Trophoblast cell (in vitro differentiated cells and primary cell): Measurements from ENCODE around the gene OR4B1.

Experiments used
- DNase-seq, 2 donors: peaks; one replicate each; pipeline ENCODE4 v3.0.0-alpha.2; 2016
- H2AFZ ChIP-seq: 2 replicates; pipeline ENCODE4 v1.6.1; 2013; ENCODE audit warnings: low read length, moderate library complexity, mild to moderate bottlenecking; ENCODE audit not compliant: insufficient read depth, poor library complexity
- H2AK5ac ChIP-seq: 2 replicates; pipeline ENCODE4 v1.6.1; 2013; ENCODE audit warnings: mild to moderate bottlenecking, low read length
- H2BK120ac ChIP-seq: 2 replicates; pipeline ENCODE4 v1.6.1; 2013; ENCODE audit warnings: low read length, mild to moderate bottlenecking, moderate library complexity; ENCODE audit not compliant: insufficient read depth, poor library complexity
- H2BK12ac ChIP-seq: 2 replicates; pipeline ENCODE4 v1.6.1; 2013; ENCODE audit warnings: mild to moderate bottlenecking, low read length, moderate library complexity
- H2BK5ac ChIP-seq: 2 replicates; pipeline ENCODE4 v1.6.1; 2013; ENCODE audit warnings: low read length, low read depth, moderate library complexity, mild to moderate bottlenecking; ENCODE audit not compliant: poor library complexity
- H3K14ac ChIP-seq: 2 replicates; pipeline ENCODE4 v1.6.1; 2013; ENCODE audit warnings: mild to moderate bottlenecking, low read length
- H3K18ac ChIP-seq: 2 replicates; pipeline ENCODE4 v1.6.1; 2013; ENCODE audit warnings: mild to moderate bottlenecking, low read length
- H3K23ac ChIP-seq: 2 replicates; pipeline ENCODE4 v1.6.1; 2013; ENCODE audit warnings: low read length
- H3K27ac ChIP-seq: 2 replicates; pipeline ENCODE4 v1.5.1; 2013; ENCODE audit warnings: low read depth, mild to moderate bottlenecking, inconsistent platforms, low read length, moderate library complexity
- H3K27me3 ChIP-seq: 2 replicates; pipeline ENCODE4 v1.6.1; 2013; ENCODE audit warnings: inconsistent platforms, mild to moderate bottlenecking, low read length, moderate library complexity; ENCODE audit not compliant: insufficient read depth
- H3K36me3 ChIP-seq, 2 experiments: 1 replicate in 1 of 2; 2 replicates in 1 of 2; pipeline ENCODE4 v1.6.1; 2013; ENCODE audit warnings: low read length in 2 of 2, mild to moderate bottlenecking in 2 of 2, moderate library complexity in 1 of 2; ENCODE audit not compliant: insufficient read depth in 2 of 2, control insufficient read depth in 1 of 2
- H3K4ac ChIP-seq: 2 replicates; pipeline ENCODE4 v1.6.1; 2013; ENCODE audit warnings: low read depth, mild to moderate bottlenecking, low read length, moderate library complexity
- H3K4me1 ChIP-seq, 2 experiments: 1 replicate in 1 of 2; 2 replicates in 1 of 2; pipeline ENCODE4 v1.6.1; 2013; ENCODE audit warnings: low read length in 2 of 2, mild to moderate bottlenecking in 2 of 2, moderate library complexity in 1 of 2; ENCODE audit not compliant: insufficient read depth in 2 of 2, control insufficient read depth in 1 of 2
- H3K4me2 ChIP-seq: 2 replicates; pipeline ENCODE4 v1.6.1; 2013; ENCODE audit warnings: inconsistent platforms, mild to moderate bottlenecking, low read length, moderate library complexity
- H3K4me3 ChIP-seq: 2 replicates; pipeline ENCODE4 v1.5.1; 2013; ENCODE audit warnings: mild to moderate bottlenecking, low read depth, low read length, inconsistent platforms
- H3K79me1 ChIP-seq: one replicate; pipeline ENCODE4 v1.6.1; 2013; ENCODE audit warnings: low read length
- H3K79me2 ChIP-seq: 2 replicates; pipeline ENCODE4 v1.6.1; 2013; ENCODE audit warnings: low read length, mild to moderate bottlenecking; ENCODE audit not compliant: control insufficient read depth, insufficient read depth, poor library complexity
- H3K9ac ChIP-seq: 2 replicates; pipeline ENCODE4 v1.6.1; 2013; ENCODE audit warnings: mild to moderate bottlenecking, low read length
- H3K9me3 ChIP-seq: 2 replicates; pipeline ENCODE4 v1.6.1; 2013; ENCODE audit warnings: low read depth, mild to moderate bottlenecking, control low read depth, inconsistent platforms, low read length; ENCODE audit not compliant: insufficient read depth
- H4K12ac ChIP-seq: 2 replicates; pipeline ENCODE4 v1.6.1; 2013; ENCODE audit warnings: low read depth, mild to moderate bottlenecking, low read length, moderate library complexity
- H4K8ac ChIP-seq: 2 replicates; pipeline ENCODE4 v1.6.1; 2013; ENCODE audit warnings: low read depth, mild to moderate bottlenecking, low read length, moderate library complexity
- H4K91ac ChIP-seq: one replicate; pipeline ENCODE4 v1.6.1; 2013; ENCODE audit warnings: low read depth, mild to moderate bottlenecking, low read length, moderate library complexity
- WGBS: extraction: QIAGEN DNeasy Blood & Tissue Kit; methylation state at CpG from one replicate; pipeline ENCODE4 v1.1.7; 2013; ENCODE audit warnings: missing lambda C conversion rate; ENCODE audit not compliant: insufficient read length, insufficient coverage; ENCODE audit errors: extremely low coverage; 5-methylcytosine and 5-hydroxymethylcytosine counted together

The OR4B1 gene

DNA sequence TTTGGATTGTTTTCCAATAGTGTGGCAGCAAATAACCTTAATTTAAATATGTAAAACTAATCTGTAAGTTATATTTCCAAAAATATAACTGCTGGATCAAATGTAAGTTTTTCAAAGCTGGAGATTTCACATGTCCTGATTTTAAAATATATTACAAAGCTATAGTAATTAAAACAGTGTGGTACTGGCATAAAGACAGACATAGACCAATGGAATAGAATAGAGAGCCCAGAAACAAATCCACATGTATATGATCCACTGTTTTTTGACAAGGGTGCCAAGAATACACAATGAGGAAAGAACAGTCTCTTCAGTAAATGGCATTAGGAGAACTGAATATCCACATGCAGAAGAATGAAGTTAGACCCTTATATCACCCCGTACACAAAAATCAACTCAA lies 32.3 kb downstream of the OR4B1 start:
- Histone ChIP-seq H3K9me3 (peaks cover 7% of the 10 kb centered on the region), H4K8ac (no peak overlapping the region), H3K4me2 (no peak overlapping the region), H3K27ac (no peak overlapping the region), H3K18ac (no peak overlapping the region), H2AK5ac (no peak overlapping the region), H3K36me3 (no peaks in the 10 kb centered on the region), H3K14ac (no peak overlapping the region), H4K12ac (no peak overlapping the region), H3K27me3 (no peaks in the 10 kb centered on the region), H3K79me2 (no peaks in the 10 kb centered on the region), H3K4me1 (no peaks in the 10 kb centered on the region), H3K4ac (no peak overlapping the region), H4K91ac (no peak overlapping the region), H2BK5ac (no peak overlapping the region), H2BK12ac (no peak overlapping the region), H3K9ac (no peak overlapping the region), H2BK120ac (no peak overlapping the region), H3K23ac (no peak overlapping the region), H2AFZ (no peak overlapping the region), H3K79me1 (no peaks in the 10 kb centered on the region), H3K4me3 (no peak overlapping the region)
- no peak for DNase-seq
- WGBS, result no CpG with 5 or more reads among the region's 1 CpG

DNA sequence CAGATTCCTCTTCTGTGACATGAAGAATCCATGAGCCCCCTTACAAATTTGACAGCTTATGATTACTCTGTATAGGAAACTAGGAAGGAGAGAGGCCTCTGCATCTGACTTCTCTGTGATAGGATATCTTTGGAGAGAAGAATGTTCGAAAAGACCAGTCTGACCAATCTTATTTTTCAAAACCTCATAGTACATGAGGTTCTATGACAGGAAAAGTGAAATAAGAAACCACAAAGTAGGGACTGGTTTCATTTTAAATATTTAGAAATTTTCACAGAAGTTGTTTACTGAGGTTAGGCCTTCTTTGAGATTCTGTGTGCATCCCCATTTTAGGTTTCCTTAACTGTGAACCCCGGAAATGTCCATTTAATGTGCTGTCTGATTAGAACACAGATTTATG lies 45.0 kb downstream of the OR4B1 start:
- Histone ChIP-seq H2BK120ac (no peak overlapping the region), H3K23ac (no peak overlapping the region), H2BK12ac (no peak overlapping the region), H3K14ac (no peak overlapping the region), H3K27me3 (peaks cover 2% of the 10 kb centered on the region), H3K4me3 (no peak overlapping the region), H2BK5ac (no peak overlapping the region), H2AK5ac (no peak overlapping the region), H3K4me1 (no peaks in the 10 kb centered on the region), H3K9me3 (peaks cover 13% of the 10 kb centered on the region), H3K79me1 (no peaks in the 10 kb centered on the region), H3K9ac (no peak overlapping the region), H3K18ac (no peak overlapping the region), H3K79me2 (no peaks in the 10 kb centered on the region), H4K8ac (no peak overlapping the region), H3K4me2 (no peak overlapping the region), H4K91ac (no peak overlapping the region), H2AFZ (no peak overlapping the region), H3K36me3 (no peaks in the 10 kb centered on the region), H3K4ac (no peak overlapping the region), H4K12ac (no peak overlapping the region), H3K27ac (no peak overlapping the region)
- no CpG with 5 or more reads among the region's 2 CpGs for WGBS
- DNase-seq, result no peak

DNA sequence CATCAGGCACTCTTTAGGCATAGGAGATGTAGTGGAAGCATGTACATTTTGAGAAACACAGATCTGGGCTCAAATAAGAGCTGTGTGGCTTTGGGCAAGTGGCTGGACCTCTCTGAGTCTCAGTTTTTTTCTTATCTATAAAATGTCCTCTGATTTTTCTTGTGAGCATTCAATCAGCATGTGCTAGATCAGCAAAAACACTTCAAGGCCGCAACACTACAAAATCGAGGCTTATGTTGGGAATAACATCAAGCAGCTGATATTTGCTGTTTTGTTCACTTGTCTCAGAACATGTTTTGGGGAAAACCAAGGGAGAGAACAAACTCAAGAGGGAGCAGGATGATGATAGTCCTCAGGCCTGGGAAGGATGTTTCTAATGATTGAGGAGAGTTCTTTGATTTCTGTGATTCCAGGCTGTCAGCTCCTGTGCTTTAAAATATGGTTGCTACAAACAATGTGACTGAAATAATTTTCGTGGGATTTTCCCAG lies 46.9 kb downstream of the OR4B1 start, which contains the start of gene OR4X1:
TSS of gene OR4X1 (plus strand) at position 439 of the 489 bp plus-strand sequence. CDS start at position 439, 0 bp downstream.
- WGBS, result no CpG with 5 or more reads among the region's 3 CpGs
- Histone ChIP-seq H2BK12ac (no peak within 1 kb of the TSS), H3K79me2 (no peaks in the 10 kb centered on the region), H2BK5ac (no peak within 1 kb of the TSS), H3K4me2 (no peak within 1 kb of the TSS), H2AFZ (no peak within 1 kb of the TSS), H3K18ac (no peak within 1 kb of the TSS), H3K27ac (no peak within 1 kb of the TSS), H4K8ac (no peak within 1 kb of the TSS), H4K12ac (no peak within 1 kb of the TSS), H2AK5ac (no peak within 1 kb of the TSS), H4K91ac (no peak within 1 kb of the TSS), H3K27me3 (no peaks in the 10 kb centered on the region), H3K4me1 (no peaks in the 10 kb centered on the region), H3K14ac (no peak within 1 kb of the TSS), H3K4me3 (no peak within 1 kb of the TSS), H3K9me3 (peaks cover 14% of the 10 kb centered on the region), H3K9ac (no peak within 1 kb of the TSS), H3K36me3 (no peaks in the 10 kb centered on the region), H3K79me1 (no peaks in the 10 kb centered on the region), H2BK120ac (no peak within 1 kb of the TSS), H3K4ac (no peak within 1 kb of the TSS), H3K23ac (no peak within 1 kb of the TSS)
- no peak for DNase-seq
